ENCODE measurements around the gene RFX5.

DNA sequence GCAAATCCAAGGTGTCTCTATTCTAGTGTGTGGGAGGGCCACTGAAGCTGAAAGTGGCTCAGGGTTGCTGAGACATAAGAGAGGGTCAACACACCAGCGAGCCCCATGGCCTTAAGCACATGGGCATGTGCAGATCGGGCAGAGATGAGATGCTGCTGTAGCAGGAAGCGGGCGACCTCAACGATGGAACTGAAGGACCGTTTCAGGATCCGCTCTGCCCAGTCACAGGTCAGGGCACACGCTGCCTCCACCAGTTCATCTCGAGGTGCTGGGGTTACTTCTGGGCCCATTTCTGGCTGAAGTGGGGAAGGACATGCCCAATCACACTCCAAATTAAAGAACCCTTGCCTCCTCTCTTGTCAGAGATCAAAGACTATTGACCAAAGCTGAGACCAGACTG lies 3.5 kb downstream of the RFX5 start:
- TF ChIP-seq, protein P1, sequence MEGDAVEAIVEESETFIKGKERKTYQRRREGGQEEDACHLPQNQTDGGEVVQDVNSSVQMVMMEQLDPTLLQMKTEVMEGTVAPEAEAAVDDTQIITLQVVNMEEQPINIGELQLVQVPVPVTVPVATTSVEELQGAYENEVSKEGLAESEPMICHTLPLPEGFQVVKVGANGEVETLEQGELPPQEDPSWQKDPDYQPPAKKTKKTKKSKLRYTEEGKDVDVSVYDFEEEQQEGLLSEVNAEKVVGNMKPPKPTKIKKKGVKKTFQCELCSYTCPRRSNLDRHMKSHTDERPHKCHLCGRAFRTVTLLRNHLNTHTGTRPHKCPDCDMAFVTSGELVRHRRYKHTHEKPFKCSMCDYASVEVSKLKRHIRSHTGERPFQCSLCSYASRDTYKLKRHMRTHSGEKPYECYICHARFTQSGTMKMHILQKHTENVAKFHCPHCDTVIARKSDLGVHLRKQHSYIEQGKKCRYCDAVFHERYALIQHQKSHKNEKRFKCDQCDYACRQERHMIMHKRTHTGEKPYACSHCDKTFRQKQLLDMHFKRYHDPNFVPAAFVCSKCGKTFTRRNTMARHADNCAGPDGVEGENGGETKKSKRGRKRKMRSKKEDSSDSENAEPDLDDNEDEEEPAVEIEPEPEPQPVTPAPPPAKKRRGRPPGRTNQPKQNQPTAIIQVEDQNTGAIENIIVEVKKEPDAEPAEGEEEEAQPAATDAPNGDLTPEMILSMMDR (IDR thresholded peaks at IDR 0.05; ENCODE audit: insufficient read depth, low read length, poor library complexity, severe bottlenecking): no peak
- TF ChIP-seq EZH2phosphoT487 (conservative IDR thresholded peaks at IDR 0.05; ENCODE audit: low read length): no peak

All from SU-DHL-6 (cell line).